HepG2 (cell line): ENCODE measurements around the gene COX14. TPM values are rescaled to one million over a fixed set of nuclear protein-coding genes. Genes with fewer than 3 reads are reported as not detected.

Experiments
- ARID2 ChIP-seq: sonication (generic); formaldehyde crosslinking; IDR thresholded peaks from 2 replicates; pipeline ENCODE4 v1.8.1; 2022; ENCODE audit warnings: mild to moderate bottlenecking, missing genetic modification reagents, borderline replicate concordance
- CBFB ChIP-seq: sonication (generic); formaldehyde crosslinking; IDR thresholded peaks from 2 replicates; pipeline ENCODE4 v1.4.0; 2020; ENCODE audit warnings: missing genetic modification reagents
- FLYWCH1 ChIP-seq: sonication (generic); formaldehyde crosslinking; IDR thresholded peaks from 2 replicates; pipeline ENCODE4 v1.8.1; 2023; ENCODE audit warnings: mild to moderate bottlenecking, missing genetic modification reagents
- HOXA3 ChIP-seq: sonication (generic); formaldehyde crosslinking; IDR thresholded peaks from 2 replicates; pipeline ENCODE4 v1.5.0; 2020; ENCODE audit warnings: missing genetic modification reagents
- HOXD1 ChIP-seq: sonication (generic); formaldehyde crosslinking; IDR thresholded peaks from 2 replicates; pipeline ENCODE4 v1.5.0; 2020; ENCODE audit warnings: missing genetic modification reagents
- IRF2 ChIP-seq: IDR thresholded peaks from 2 replicates; pipeline ENCODE4 v1.6.1; 2018; ENCODE audit warnings: missing genetic modification reagents, missing compliant biosample characterization
- JUNB ChIP-seq: sonication (generic); formaldehyde crosslinking; IDR thresholded peaks from 2 replicates; pipeline ENCODE4 v1.8.0; 2022; ENCODE audit warnings: missing genetic modification reagents, mild to moderate bottlenecking, borderline replicate concordance
- MAZ ChIP-seq, 2 experiments: sonication (generic) in 1 of 2; formaldehyde crosslinking in 1 of 2; IDR thresholded peaks; 2 replicates each; pipeline versions ENCODE4 v1.5.0 to v1.6.1; 2012 to 2020; ENCODE audit warnings: low read depth in 2 of 2, mild to moderate bottlenecking in 2 of 2, borderline replicate concordance in 1 of 2, improper control_type of control experiment in 1 of 2, low read length in 1 of 2, missing genetic modification reagents in 1 of 2, moderate library complexity in 1 of 2
- MXD4 ChIP-seq: IDR thresholded peaks from 2 replicates; pipeline ENCODE4 v1.6.1; 2016; ENCODE audit warnings: mild to moderate bottlenecking, missing biosample characterization, missing genetic modification reagents
- NFE2L2 ChIP-seq: fragments of 150-350 bp; IDR thresholded peaks from 2 replicates; pipeline ENCODE4 v1.6.1; 2014; ENCODE audit warnings: low read length
- SIN3A ChIP-seq: IDR thresholded peaks from 2 replicates; pipeline ENCODE4 v1.6.1; 2011; ENCODE audit warnings: low read depth, mild to moderate bottlenecking, control low read depth, low read length, borderline replicate concordance
- ZBTB25 ChIP-seq: IDR thresholded peaks from 2 replicates; pipeline ENCODE4 v1.6.1; 2018; ENCODE audit warnings: missing genetic modification reagents
- ZBTB7B ChIP-seq: sonication (generic); formaldehyde crosslinking; IDR thresholded peaks from 2 replicates; pipeline ENCODE4 v1.4.0; 2020; ENCODE audit warnings: missing genetic modification reagents
- ZNF451 ChIP-seq: sonication (generic); formaldehyde crosslinking; IDR thresholded peaks from 2 replicates; pipeline ENCODE4 v1.5.0; 2020; ENCODE audit warnings: mild to moderate bottlenecking, missing genetic modification reagents
- ZNF672 ChIP-seq: sonication (generic); formaldehyde crosslinking; IDR thresholded peaks from 2 replicates; pipeline ENCODE4 v1.8.1; 2022; ENCODE audit warnings: missing genetic modification reagents
- ZZZ3 ChIP-seq: sonication (generic); formaldehyde crosslinking; IDR thresholded peaks from 2 replicates; pipeline ENCODE4 v1.4.0; 2020; ENCODE audit warnings: missing genetic modification reagents, mild to moderate bottlenecking, borderline replicate concordance
- polyA plus RNA-seq, 8 experiments: library from polyadenylated mRNA; depleted of rRNA in 3 of 8; stranded (reverse) in 7 of 8; unstranded in 1 of 8; fragments of >200 nt; fragmentation: Illumina TruSeq in 4 of 8; extraction: Trizol in 4 of 8; gene quantifications; 2 replicates each; pipeline versions ENCODE4 v1.2.1 to v1.2.3, GENCODE V29; 2011 to 2016; ENCODE audit warnings: low read depth in 4 of 8, missing spikeins in 1 of 8, mixed read lengths in 1 of 8; ENCODE audit not compliant: insufficient read depth in 1 of 8
- total RNA-seq, 5 experiments: library from RNA; depleted of rRNA; stranded (reverse); fragments of >200 nt; fragmentation: Illumina TruSeq; extraction: Trizol; gene quantifications; 2 replicates each; pipeline ENCODE4 v1.2.3, GENCODE V29; 2016; ENCODE audit warnings: low read depth in 1 of 5
- TF ChIP-seq, protein P1 (sequence below): IDR thresholded peaks from 2 replicates; pipeline ENCODE4 v1.6.1; 2018; ENCODE audit warnings: missing genetic modification reagents, mild to moderate bottlenecking, missing compliant biosample characterization
- TF ChIP-seq, protein P2 (sequence below): IDR thresholded peaks from 2 replicates; pipeline ENCODE4 v1.6.1; 2016
- TF ChIP-seq, protein P3 (sequence below): sonication (generic); formaldehyde crosslinking; IDR thresholded peaks from 2 replicates; pipeline ENCODE4 v1.4.0; 2020; ENCODE audit warnings: missing genetic modification reagents, borderline replicate concordance
- TF ChIP-seq, protein P4 (sequence below): sonication (generic); formaldehyde crosslinking; IDR thresholded peaks from 2 replicates; pipeline ENCODE4 v1.8.0; 2022; ENCODE audit warnings: mild to moderate bottlenecking, missing genetic modification reagents; ENCODE audit not compliant: insufficient replicate concordance

The COX14 gene
- total and polyA plus RNA-seq, 2 of the 13 experiments (the other 11 are each of a cell fraction or from before 2014, with no cell fraction given), result 53.0 to 71.6 TPM

DNA sequence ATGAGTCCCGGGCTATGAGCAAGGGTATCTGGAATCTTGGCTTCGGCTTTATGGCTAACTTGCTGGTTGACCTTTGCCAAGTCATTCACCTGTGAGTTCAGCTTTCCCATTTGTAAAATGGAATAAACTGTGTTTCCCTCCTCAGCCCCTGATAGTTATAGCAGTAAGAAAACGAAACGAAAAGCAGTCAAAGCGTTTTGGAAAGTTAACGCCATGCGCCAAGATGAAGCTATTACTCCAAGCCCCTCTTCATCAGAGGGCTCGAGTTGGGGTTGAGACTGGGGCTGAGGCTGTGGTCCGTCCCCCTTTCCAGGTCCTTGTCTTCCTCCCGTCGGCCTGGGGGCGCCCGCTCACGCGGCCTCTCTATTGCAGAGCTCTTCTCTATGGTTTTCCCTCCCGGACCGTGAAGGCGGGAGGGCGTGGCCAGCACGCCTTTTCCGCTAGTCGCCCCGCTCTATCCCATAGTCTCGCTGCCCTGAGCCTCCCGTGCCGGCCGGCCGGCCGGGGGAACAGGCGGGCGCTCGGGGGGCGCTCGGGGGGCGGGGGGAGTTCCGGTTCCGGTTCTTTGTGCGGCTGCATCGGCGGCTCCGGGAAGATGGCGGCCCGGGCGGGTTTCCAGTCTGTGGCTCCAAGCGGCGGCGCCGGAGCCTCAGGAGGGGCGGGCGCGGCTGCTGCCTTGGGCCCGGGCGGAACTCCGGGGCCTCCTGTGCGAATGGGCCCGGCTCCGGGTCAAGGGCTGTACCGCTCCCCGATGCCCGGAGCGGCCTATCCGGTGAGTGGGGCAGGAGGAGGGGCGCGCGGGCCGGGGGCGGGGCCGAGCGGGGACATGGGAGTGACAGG lies 27.0 kb upstream of the COX14 start, which contains the start of gene SMARCD1 (continued):
- TF ChIP-seq CBFB, result 0 out of 2 replicates have a peak, but pooled peaks have one; percentile 44
- TF ChIP-seq, protein P1, sequence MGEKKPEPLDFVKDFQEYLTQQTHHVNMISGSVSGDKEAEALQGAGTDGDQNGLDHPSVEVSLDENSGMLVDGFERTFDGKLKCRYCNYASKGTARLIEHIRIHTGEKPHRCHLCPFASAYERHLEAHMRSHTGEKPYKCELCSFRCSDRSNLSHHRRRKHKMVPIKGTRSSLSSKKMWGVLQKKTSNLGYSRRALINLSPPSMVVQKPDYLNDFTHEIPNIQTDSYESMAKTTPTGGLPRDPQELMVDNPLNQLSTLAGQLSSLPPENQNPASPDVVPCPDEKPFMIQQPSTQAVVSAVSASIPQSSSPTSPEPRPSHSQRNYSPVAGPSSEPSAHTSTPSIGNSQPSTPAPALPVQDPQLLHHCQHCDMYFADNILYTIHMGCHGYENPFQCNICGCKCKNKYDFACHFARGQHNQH (CRISPR knock-in tag), result peak; percentile 83
- TF ChIP-seq MXD4 (CRISPR knock-in tag), result 0 out of 2 replicates have a peak, but pooled peaks have one; percentile 22
- peak; percentile 99 for TF ChIP-seq ZBTB25
- TF ChIP-seq FLYWCH1 (CRISPR knock-in tag), result no peak
- TF ChIP-seq JUNB (CRISPR knock-in tag), result no peak
- no peak for TF ChIP-seq NFE2L2
- no peak for TF ChIP-seq ZNF672 (CRISPR knock-in tag)
- TF ChIP-seq HOXA3, result peak; percentile 47; the same call in 1 of the 2 replicates
- TF ChIP-seq, protein P2, sequence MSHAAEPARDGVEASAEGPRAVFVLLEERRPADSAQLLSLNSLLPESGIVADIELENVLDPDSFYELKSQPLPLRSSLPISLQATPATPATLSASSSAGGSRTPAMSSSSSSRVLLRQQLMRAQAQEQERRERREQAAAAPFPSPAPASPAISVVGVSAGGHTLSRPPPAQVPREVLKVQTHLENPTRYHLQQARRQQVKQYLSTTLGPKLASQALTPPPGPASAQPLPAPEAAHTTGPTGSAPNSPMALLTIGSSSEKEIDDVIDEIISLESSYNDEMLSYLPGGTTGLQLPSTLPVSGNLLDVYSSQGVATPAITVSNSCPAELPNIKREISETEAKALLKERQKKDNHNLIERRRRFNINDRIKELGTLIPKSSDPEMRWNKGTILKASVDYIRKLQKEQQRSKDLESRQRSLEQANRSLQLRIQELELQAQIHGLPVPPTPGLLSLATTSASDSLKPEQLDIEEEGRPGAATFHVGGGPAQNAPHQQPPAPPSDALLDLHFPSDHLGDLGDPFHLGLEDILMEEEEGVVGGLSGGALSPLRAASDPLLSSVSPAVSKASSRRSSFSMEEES, result peak; percentile 52; the same call in 1 of the 2 replicates
- peak; percentile 65; the same call in 1 of the 2 replicates for TF ChIP-seq SIN3A
- TF ChIP-seq IRF2, result 0 out of 2 replicates have a peak, but pooled peaks have one; percentile 53
- TF ChIP-seq, protein P3, sequence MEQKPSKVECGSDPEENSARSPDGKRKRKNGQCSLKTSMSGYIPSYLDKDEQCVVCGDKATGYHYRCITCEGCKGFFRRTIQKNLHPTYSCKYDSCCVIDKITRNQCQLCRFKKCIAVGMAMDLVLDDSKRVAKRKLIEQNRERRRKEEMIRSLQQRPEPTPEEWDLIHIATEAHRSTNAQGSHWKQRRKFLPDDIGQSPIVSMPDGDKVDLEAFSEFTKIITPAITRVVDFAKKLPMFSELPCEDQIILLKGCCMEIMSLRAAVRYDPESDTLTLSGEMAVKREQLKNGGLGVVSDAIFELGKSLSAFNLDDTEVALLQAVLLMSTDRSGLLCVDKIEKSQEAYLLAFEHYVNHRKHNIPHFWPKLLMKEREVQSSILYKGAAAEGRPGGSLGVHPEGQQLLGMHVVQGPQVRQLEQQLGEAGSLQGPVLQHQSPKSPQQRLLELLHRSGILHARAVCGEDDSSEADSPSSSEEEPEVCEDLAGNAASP (CRISPR knock-in tag), result no peak
- TF ChIP-seq ARID2 (CRISPR knock-in tag), result no peak
- TF ChIP-seq ZBTB7B (CRISPR knock-in tag), result 0 out of 2 replicates have a peak, but pooled peaks have one; percentile 54
- TF ChIP-seq HOXD1 (CRISPR knock-in tag), result 0 out of 2 replicates have a peak, but pooled peaks have one; percentile 35
- TF ChIP-seq, protein P4, sequence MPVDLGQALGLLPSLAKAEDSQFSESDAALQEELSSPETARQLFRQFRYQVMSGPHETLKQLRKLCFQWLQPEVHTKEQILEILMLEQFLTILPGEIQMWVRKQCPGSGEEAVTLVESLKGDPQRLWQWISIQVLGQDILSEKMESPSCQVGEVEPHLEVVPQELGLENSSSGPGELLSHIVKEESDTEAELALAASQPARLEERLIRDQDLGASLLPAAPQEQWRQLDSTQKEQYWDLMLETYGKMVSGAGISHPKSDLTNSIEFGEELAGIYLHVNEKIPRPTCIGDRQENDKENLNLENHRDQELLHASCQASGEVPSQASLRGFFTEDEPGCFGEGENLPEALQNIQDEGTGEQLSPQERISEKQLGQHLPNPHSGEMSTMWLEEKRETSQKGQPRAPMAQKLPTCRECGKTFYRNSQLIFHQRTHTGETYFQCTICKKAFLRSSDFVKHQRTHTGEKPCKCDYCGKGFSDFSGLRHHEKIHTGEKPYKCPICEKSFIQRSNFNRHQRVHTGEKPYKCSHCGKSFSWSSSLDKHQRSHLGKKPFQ, result no peak
- 0 out of 2 replicates have a peak, but pooled peaks have one; percentile 40 for TF ChIP-seq ZNF451 (CRISPR knock-in tag)
- peak; percentile 60; the same call in 1 of the 2 replicates for TF ChIP-seq ZZZ3 (CRISPR knock-in tag)
- 0 out of 2 replicates have a peak, but pooled peaks have one; percentile 17 for TF ChIP-seq MAZ (IDR thresholded peaks at IDR 0.05; ENCODE audit: borderline replicate concordance, low read depth, low read length)
- peak; percentile 63 for TF ChIP-seq MAZ (CRISPR knock-in tag; IDR thresholded peaks at IDR 0.05; ENCODE audit: low read depth)
